Loucy (cell line): ENCODE data around the gene GABRR3.

Source experiments
- EZH2phosphoT487 ChIP-seq: fragments of 200-600 bp; IDR thresholded peaks from 2 replicates; pipeline ENCODE4 v1.6.1; 2018; ENCODE audit warnings: antibody characterized with exemption, mild to moderate bottlenecking, moderate library complexity, borderline replicate concordance
- TF ChIP-seq, protein P1 (sequence below): fragments of 200-600 bp; sonication (generic); conservative IDR thresholded peaks from 2 replicates; pipeline ENCODE4 v1.5.1; 2014; ENCODE audit warnings: mild to moderate bottlenecking, antibody characterized with exemption, low read length

GRCh38 chr3:98032904-98033303 lies 2.2 kb downstream of the GABRR3 start:
- TF ChIP-seq, protein P1, sequence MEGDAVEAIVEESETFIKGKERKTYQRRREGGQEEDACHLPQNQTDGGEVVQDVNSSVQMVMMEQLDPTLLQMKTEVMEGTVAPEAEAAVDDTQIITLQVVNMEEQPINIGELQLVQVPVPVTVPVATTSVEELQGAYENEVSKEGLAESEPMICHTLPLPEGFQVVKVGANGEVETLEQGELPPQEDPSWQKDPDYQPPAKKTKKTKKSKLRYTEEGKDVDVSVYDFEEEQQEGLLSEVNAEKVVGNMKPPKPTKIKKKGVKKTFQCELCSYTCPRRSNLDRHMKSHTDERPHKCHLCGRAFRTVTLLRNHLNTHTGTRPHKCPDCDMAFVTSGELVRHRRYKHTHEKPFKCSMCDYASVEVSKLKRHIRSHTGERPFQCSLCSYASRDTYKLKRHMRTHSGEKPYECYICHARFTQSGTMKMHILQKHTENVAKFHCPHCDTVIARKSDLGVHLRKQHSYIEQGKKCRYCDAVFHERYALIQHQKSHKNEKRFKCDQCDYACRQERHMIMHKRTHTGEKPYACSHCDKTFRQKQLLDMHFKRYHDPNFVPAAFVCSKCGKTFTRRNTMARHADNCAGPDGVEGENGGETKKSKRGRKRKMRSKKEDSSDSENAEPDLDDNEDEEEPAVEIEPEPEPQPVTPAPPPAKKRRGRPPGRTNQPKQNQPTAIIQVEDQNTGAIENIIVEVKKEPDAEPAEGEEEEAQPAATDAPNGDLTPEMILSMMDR = no peak
- no peak for TF ChIP-seq EZH2phosphoT487
